Measurements from ENCODE around the gene ZMYND11.

The ZMYND11 gene

DNA sequence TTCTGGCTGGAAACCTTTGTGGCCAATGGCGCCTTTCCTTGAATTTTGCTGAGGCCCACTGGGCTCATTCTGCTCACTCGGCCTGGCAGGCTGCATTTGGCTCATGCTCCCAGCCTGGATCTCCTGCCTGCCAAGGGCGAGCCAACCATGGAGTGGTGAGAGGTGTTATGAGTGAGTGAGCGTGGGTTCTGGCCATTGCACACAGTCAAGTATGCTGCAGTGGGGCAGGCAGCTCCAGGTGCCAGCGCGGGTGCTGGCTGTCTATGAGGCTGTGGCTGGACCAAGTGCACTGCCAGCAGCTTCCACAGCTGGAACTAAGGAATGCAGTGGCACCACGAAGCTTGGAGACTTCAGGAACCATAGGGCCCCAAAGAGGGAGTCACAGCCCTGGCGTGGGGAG lies 43.9 kb upstream of the ZMYND11 start:
- no peaks in the 10 kb centered on the region for H4K20me1 ChIP-seq (ENCODE audit: insufficient read depth, low read length, poor library complexity, severe bottlenecking)
- no peak overlapping the region for H3K4me3 ChIP-seq (ENCODE audit: low read length, poor library complexity, severe bottlenecking)
- no peaks in the 10 kb centered on the region for H3K36me3 ChIP-seq (ENCODE audit: insufficient read depth, low read length)
- H3K27me3 ChIP-seq (ENCODE audit: insufficient read depth, low read length, poor library complexity, severe bottlenecking): no peaks in the 10 kb centered on the region
- H3K79me2 ChIP-seq (ENCODE audit: insufficient read depth, low read length): no peaks in the 10 kb centered on the region
- H3K9me2 ChIP-seq (replicated peaks; ENCODE audit: low read depth, low read length): no peaks in the 10 kb centered on the region
- H3K4me2 ChIP-seq (ENCODE audit: low read depth, low read length, poor library complexity, severe bottlenecking): no peak overlapping the region
- no peaks in the 10 kb centered on the region for H3F3A ChIP-seq (ENCODE audit: low read depth)
- TF ChIP-seq EZH2phosphoT487 (IDR thresholded peaks at IDR 0.05; ENCODE audit: borderline replicate concordance) (no peak), CTCF (conservative IDR thresholded peaks at IDR 0.05; ENCODE audit: low read length) (no peak)
- no peaks in the 10 kb centered on the region; the same call in 1 of the 2 replicates for H3K9me3 ChIP-seq (ENCODE audit: insufficient read depth, low read depth, low read length)
- peaks cover 16% of the 10 kb centered on the region for H3K4me1 ChIP-seq (ENCODE audit: insufficient read depth, low read length, poor library complexity, severe bottlenecking)
- no peak overlapping the region for H2AFZ ChIP-seq (ENCODE audit: low read length)
- no peak overlapping the region for H3K9ac ChIP-seq (ENCODE audit: low read depth, low read length, poor library complexity, severe bottlenecking)

DNA sequence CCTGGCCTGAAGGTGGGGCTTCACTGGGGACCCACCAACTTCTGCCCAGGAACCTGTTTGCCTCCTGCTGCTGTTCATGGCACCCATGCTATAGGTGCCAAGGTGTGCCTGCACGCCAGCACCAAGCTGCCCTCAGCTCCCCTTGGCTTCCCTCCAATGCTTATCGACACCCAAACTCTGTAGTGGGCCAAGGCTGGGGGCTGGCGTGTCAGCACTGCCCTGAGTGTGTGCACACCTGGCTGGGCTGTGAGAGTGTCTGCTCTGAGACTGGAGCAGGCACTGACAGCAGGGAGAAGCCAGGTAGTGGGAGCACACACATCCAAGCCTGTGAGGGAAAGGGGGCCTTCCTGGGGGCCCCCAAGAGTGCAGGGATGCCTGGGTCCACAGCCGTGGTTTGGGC lies 43.1 kb upstream of the ZMYND11 start:
- no peaks in the 10 kb centered on the region for H3K36me3 ChIP-seq (ENCODE audit: insufficient read depth, low read length)
- H3K27me3 ChIP-seq (ENCODE audit: insufficient read depth, low read length, poor library complexity, severe bottlenecking): no peaks in the 10 kb centered on the region
- no peak overlapping the region for H3K9ac ChIP-seq (ENCODE audit: low read depth, low read length, poor library complexity, severe bottlenecking)
- no peak overlapping the region for H3K4me2 ChIP-seq (ENCODE audit: low read depth, low read length, poor library complexity, severe bottlenecking)
- no peaks in the 10 kb centered on the region for H3K79me2 ChIP-seq (ENCODE audit: insufficient read depth, low read length)
- H2AFZ ChIP-seq (ENCODE audit: low read length): no peak overlapping the region
- H3K4me1 ChIP-seq (ENCODE audit: insufficient read depth, low read length, poor library complexity, severe bottlenecking): peaks cover 16% of the 10 kb centered on the region
- H4K20me1 ChIP-seq (ENCODE audit: insufficient read depth, low read length, poor library complexity, severe bottlenecking): no peaks in the 10 kb centered on the region
- TF ChIP-seq CTCF (conservative IDR thresholded peaks at IDR 0.05; ENCODE audit: low read length) (no peak), EZH2phosphoT487 (IDR thresholded peaks at IDR 0.05; ENCODE audit: borderline replicate concordance) (no peak)
- no peaks in the 10 kb centered on the region for H3F3A ChIP-seq (ENCODE audit: low read depth)
- H3K9me2 ChIP-seq (replicated peaks; ENCODE audit: low read depth, low read length): no peaks in the 10 kb centered on the region
- H3K9me3 ChIP-seq (ENCODE audit: insufficient read depth, low read depth, low read length): no peaks in the 10 kb centered on the region; the same call in 1 of the 2 replicates
- no peak overlapping the region for H3K4me3 ChIP-seq (ENCODE audit: low read length, poor library complexity, severe bottlenecking)

GRCh38 chr10:92846-93245 lies 42.4 kb upstream of the ZMYND11 start:
- no peaks in the 10 kb centered on the region; the same call in 1 of the 2 replicates for H3K9me3 ChIP-seq (ENCODE audit: insufficient read depth, low read depth, low read length)
- peaks cover 11% of the 10 kb centered on the region for H3K4me1 ChIP-seq (ENCODE audit: insufficient read depth, low read length, poor library complexity, severe bottlenecking)
- no peak overlapping the region for H3K4me2 ChIP-seq (ENCODE audit: low read depth, low read length, poor library complexity, severe bottlenecking)
- no peaks in the 10 kb centered on the region for H4K20me1 ChIP-seq (ENCODE audit: insufficient read depth, low read length, poor library complexity, severe bottlenecking)
- no peaks in the 10 kb centered on the region for H3F3A ChIP-seq (ENCODE audit: low read depth)
- no peaks in the 10 kb centered on the region for H3K27me3 ChIP-seq (ENCODE audit: insufficient read depth, low read length, poor library complexity, severe bottlenecking)
- no peaks in the 10 kb centered on the region for H3K9me2 ChIP-seq (replicated peaks; ENCODE audit: low read depth, low read length)
- H3K4me3 ChIP-seq (ENCODE audit: low read length, poor library complexity, severe bottlenecking): no peak overlapping the region
- no peak for TF ChIP-seq CTCF (conservative IDR thresholded peaks at IDR 0.05; ENCODE audit: low read length)
- TF ChIP-seq EZH2phosphoT487 (IDR thresholded peaks at IDR 0.05; ENCODE audit: borderline replicate concordance): no peak
- no peaks in the 10 kb centered on the region for H3K79me2 ChIP-seq (ENCODE audit: insufficient read depth, low read length)
- H2AFZ ChIP-seq (ENCODE audit: low read length): no peak overlapping the region
- no peaks in the 10 kb centered on the region for H3K36me3 ChIP-seq (ENCODE audit: insufficient read depth, low read length)
- H3K9ac ChIP-seq (ENCODE audit: low read depth, low read length, poor library complexity, severe bottlenecking): no peak overlapping the region

Data from Loucy (cell line).